Measurements from ENCODE around the gene VEZF1.

- TF ChIP-seq CTCF (IDR thresholded peaks at IDR 0.05; ENCODE audit: insufficient read depth, low read length) (no peak), SPI1 (IDR thresholded peaks at IDR 0.05; ENCODE audit: borderline replicate concordance, low read depth) (no peak), GABPA (IDR thresholded peaks at IDR 0.05; ENCODE audit: low read depth) (no peak), POLR2AphosphoS5 (IDR thresholded peaks at IDR 0.05; ENCODE audit: low read depth) (no peak)
Observed at GRCh38 chr17:58010067-58010799, 22.2 kb upstream of the VEZF1 start.
